ENCODE results near the gene FAM200C.
"Not testable (repeated sequence)": the region's sequence is repeated elsewhere in the genome, so short reads cannot be mapped to it uniquely, and the experiment has no call there.

FAM200C gene

GRCh38 chr5:160444407-160444806 lies 44.6 kb upstream of the FAM200C start:
- H3K27ac ChIP-seq = no peak overlapping the region
- no peak for DNase-seq (ENCODE audit: low spot score)
- CTCF ChIA-PET = no interaction called here
- no peak for TF ChIP-seq CTCF (conservative IDR thresholded peaks at IDR 0.05; ENCODE audit: low read depth)
- POLR2A ChIA-PET (ENCODE audit: low non-redundant PET) = no interaction called here

- no peak for DNase-seq (ENCODE audit: low spot score)
- CTCF ChIA-PET = interaction anchor here (0.9 kb wide), 1 partner anchor 19 kb away, joined by 4 read pairs; no protein-coding TSS in a partner anchor
- no peak for TF ChIP-seq CTCF (conservative IDR thresholded peaks at IDR 0.05; ENCODE audit: low read depth)
- H3K27ac ChIP-seq = no peak overlapping the region
- POLR2A ChIA-PET (ENCODE audit: low non-redundant PET) = no interaction called here
Observed at GRCh38 chr5:160442824-160443431, 43.1 kb upstream of the FAM200C start.

- H3K27ac ChIP-seq = no peak overlapping the region
- no peak for DNase-seq (ENCODE audit: low spot score)
- ChIA-PET POLR2A (ENCODE audit: low non-redundant PET) (interaction anchor here (0.6 kb wide), 1 partner anchor 22 kb away, joined by 8 read pairs; the partner anchor contains the start of gene SLU7), CTCF (interaction anchor here (0.6 kb wide), 1 partner anchor 1432 kb away, joined by 3 read pairs; no protein-coding TSS in a partner anchor)
- TF ChIP-seq CTCF (conservative IDR thresholded peaks at IDR 0.05; ENCODE audit: low read depth) = no peak
Observed at GRCh38 chr5:160441311-160441781, 41.5 kb upstream of the FAM200C start.

GRCh38 chr5:160439205-160439600 lies 39.3 kb upstream of the FAM200C start:
- ChIA-PET POLR2A (ENCODE audit: low non-redundant PET) (no interaction called here), CTCF (interaction anchor here (0.5 to 2.6 kb wide), 18 partner anchors 8 to 1940 kb away, joined by 3 to 15 read pairs (median 4); partner anchors contain the start of gene PTTG1)
- H3K27ac ChIP-seq = no peak overlapping the region
- peak; percentile 92 for TF ChIP-seq CTCF (conservative IDR thresholded peaks at IDR 0.05; ENCODE audit: low read depth)
- peak; percentile 91 for DNase-seq (ENCODE audit: low spot score)

GRCh38 chr5:160438316-160439204 lies 38.7 kb upstream of the FAM200C start:
- POLR2A ChIA-PET (ENCODE audit: low non-redundant PET) = interaction anchor here (0.5 kb wide), 1 partner anchor 19 kb away, joined by 4 read pairs; no protein-coding TSS in a partner anchor
- no peak overlapping the region for H3K27ac ChIP-seq
- TF ChIP-seq CTCF (conservative IDR thresholded peaks at IDR 0.05; ENCODE audit: low read depth) = peak; percentile 89
- CTCF ChIA-PET = interaction anchor here (0.7 to 2.6 kb wide), 26 partner anchors 8 to 1029 kb away, joined by 3 to 15 read pairs (median 4); partner anchors contain the start of gene PTTG1
- DNase-seq (ENCODE audit: low spot score) = peak; percentile 79

GRCh38 chr5:160437271-160437670 lies 37.4 kb upstream of the FAM200C start:
- POLR2A ChIA-PET (ENCODE audit: low non-redundant PET) = no interaction called here
- no peak for TF ChIP-seq CTCF (conservative IDR thresholded peaks at IDR 0.05; ENCODE audit: low read depth)
- H3K27ac ChIP-seq = no peak overlapping the region
- CTCF ChIA-PET = interaction anchor here (0.5 to 1.8 kb wide), 4 partner anchors 9 to 415 kb away, joined by 3 to 7 read pairs (median 4); no protein-coding TSS in a partner anchor
- DNase-seq (ENCODE audit: low spot score) = no peak

GRCh38 chr5:160436661-160437060 lies 36.8 kb upstream of the FAM200C start:
- POLR2A ChIA-PET (ENCODE audit: low non-redundant PET); H3K27ac ChIP-seq; DNase-seq (ENCODE audit: low spot score): not testable (repeated sequence)
- CTCF ChIA-PET = interaction anchor here (0.5 kb wide), 1 partner anchor 415 kb away, joined by 3 read pairs; no protein-coding TSS in a partner anchor
